Smooth muscle cell (in vitro differentiated cells): ENCODE measurements around the gene MAGOHB. TPM values are rescaled to one million over a fixed set of nuclear protein-coding genes. Genes with fewer than 3 reads are reported as not detected.
"Not testable (repeated sequence)": the region's sequence is repeated elsewhere in the genome, so short reads cannot be mapped to it uniquely, and the experiment has no call there.

ENCODE experiments used
- DNase-seq: peaks from one replicate; lab custom pipeline; 2025; ENCODE audit not compliant: unreplicated experiment; lab: John Stamatoyannopoulos, UW
- H2AFZ ChIP-seq: fragments of 200-600 bp; sonication (generic); 2 replicates; pipeline ENCODE4 v1.6.0; 2016; ENCODE audit warnings: antibody characterized with exemption, low read depth, mild to moderate bottlenecking
- H3F3A ChIP-seq: fragments of 200-600 bp; sonication (generic); 2 replicates; pipeline ENCODE4 v1.6.0; 2017; ENCODE audit warnings: antibody characterized with exemption, low read depth
- H3K27ac ChIP-seq: fragments of 200-600 bp; sonication (generic); 2 replicates; pipeline ENCODE4 v1.5.1; 2016; ENCODE audit warnings: low read depth, mild to moderate bottlenecking
- H3K27me3 ChIP-seq: fragments of 200-600 bp; sonication (generic); 2 replicates; pipeline ENCODE4 v1.6.1; 2016; ENCODE audit warnings: low read depth, mild to moderate bottlenecking
- H3K36me3 ChIP-seq: fragments of 200-600 bp; sonication (generic); 2 replicates; pipeline ENCODE4 v1.5.1; 2016; ENCODE audit warnings: low read depth
- H3K4me1 ChIP-seq: fragments of 200-600 bp; sonication (generic); 2 replicates; pipeline ENCODE4 v1.5.1; 2016; ENCODE audit warnings: low read depth
- H3K4me2 ChIP-seq: fragments of 200-600 bp; sonication (generic); 2 replicates; pipeline ENCODE4 v1.6.0; 2016; ENCODE audit warnings: mild to moderate bottlenecking
- H3K4me3 ChIP-seq: fragments of 200-600 bp; sonication (generic); 2 replicates; pipeline ENCODE4 v1.5.1; 2016; ENCODE audit warnings: mild to moderate bottlenecking
- H3K79me2 ChIP-seq: fragments of 200-600 bp; sonication (generic); 2 replicates; pipeline ENCODE4 v1.6.0; 2016; ENCODE audit warnings: low read depth, mild to moderate bottlenecking
- H3K9ac ChIP-seq: fragments of 200-600 bp; sonication (generic); 2 replicates; pipeline ENCODE4 v1.6.0; 2016; ENCODE audit warnings: low read depth
- H3K9me3 ChIP-seq: fragments of 200-600 bp; sonication (generic); replicated peaks from 2 replicates; pipeline ENCODE4 v1.5.1; 2016; ENCODE audit warnings: low read depth
- H4K20me1 ChIP-seq: fragments of 200-600 bp; sonication (generic); 2 replicates; pipeline ENCODE4 v1.6.0; 2016; ENCODE audit warnings: low read depth
- WGBS: methylation state at CpG from one replicate; pipeline ENCODE4 v1.1.7; 2016; ENCODE audit warnings: low lambda C conversion rate; 5-methylcytosine and 5-hydroxymethylcytosine counted together
- polyA plus RNA-seq: library from polyadenylated mRNA; unstranded; fragments of >200 nt; fragmentation: Nextera tagmentation; extraction: Ambion mirVana; gene quantifications from 2 replicates; pipeline ENCODE4 v1.2.1, GENCODE V29; 2016
- total RNA-seq: library from RNA; depleted of rRNA; stranded (reverse); fragments of >200 nt; gene quantifications from 2 replicates; pipeline ENCODE4 v1.2.3, GENCODE V29; 2014
- TF ChIP-seq, protein P1 (sequence below): fragments of 200-600 bp; sonication (generic); IDR thresholded peaks from 2 replicates; pipeline ENCODE4 v1.5.1; 2017; ENCODE audit warnings: borderline replicate concordance, mild to moderate bottlenecking, antibody characterized with exemption; ENCODE audit not compliant: insufficient read depth, poor library complexity, severe bottlenecking

The MAGOHB gene
- total RNA-seq: 24.0 and 40.1 TPM in 2 replicates
- 62.2 and 68.4 TPM in 2 replicates for polyA plus RNA-seq

DNA sequence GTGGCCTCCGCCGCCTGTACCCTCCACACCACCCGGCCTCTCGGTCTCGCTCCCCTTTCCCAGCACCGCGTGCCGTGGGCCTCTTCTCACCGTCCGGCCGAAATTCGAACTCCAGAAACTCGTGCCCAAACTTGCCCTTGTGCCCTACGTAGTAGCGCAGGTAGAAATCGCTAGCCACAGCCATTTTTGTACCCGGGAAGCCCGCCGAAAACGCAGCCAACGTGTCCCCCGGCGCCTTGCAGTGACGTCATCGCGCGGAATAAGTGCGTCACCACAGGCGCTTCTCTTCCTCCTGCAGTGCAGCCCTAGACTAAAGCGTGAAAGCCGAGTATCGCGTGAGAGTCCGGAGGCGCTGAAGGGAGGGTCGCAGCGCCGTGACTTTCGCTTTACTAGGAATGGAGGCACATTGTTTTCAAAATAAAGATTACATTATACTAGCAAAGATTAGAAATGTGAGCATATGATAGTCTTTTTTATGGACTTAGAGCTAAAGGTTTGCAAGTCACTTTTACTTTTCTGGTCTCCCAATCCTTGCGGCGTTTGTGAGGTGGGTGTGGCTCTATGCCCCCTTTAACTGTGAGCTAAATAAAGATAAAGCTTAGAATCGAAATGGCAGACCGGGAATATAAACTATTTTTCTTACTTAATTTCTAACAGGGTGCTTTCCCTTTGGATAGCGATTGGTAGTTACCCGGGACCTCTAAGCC, at the start of gene MAGOHB:
TSS of gene MAGOHB (minus strand) at position 261 of the 707 bp plus-strand sequence. CDS start at position 184, 77 bp downstream.
- Histone ChIP-seq H3F3A (no peaks in the 10 kb centered on the region), H2AFZ (peak within 1 kb of the TSS; percentile 94)
- WGBS: under 1% methylated on average over 45 of the region's 45 CpGs

DNA sequence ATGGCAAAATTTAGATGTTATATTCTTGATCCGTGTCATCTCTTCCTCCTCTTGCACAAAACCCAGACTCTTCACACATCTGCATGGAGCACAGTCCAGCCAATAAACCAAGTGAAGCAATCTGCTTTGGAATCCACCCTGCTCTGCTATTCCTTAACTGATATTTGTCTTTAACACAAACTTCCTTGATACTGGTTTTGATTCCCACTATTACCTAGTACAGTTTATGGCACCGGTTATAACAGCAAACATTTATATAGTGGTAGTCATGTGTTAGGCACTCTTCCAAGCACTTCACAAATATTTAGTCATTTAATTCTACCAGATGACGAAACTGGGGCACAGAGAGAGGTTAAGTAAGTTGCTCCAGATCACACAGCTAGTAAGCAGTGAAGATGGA, 47.9 kb upstream of the MAGOHB start:
- Histone ChIP-seq H3K79me2 (no peaks in the 10 kb centered on the region), H3K4me1 (no peaks in the 10 kb centered on the region), H3F3A (no peaks in the 10 kb centered on the region), H2AFZ (no peak overlapping the region), H3K27ac (no peak overlapping the region), H3K4me2 (no peak overlapping the region), H3K27me3 (no peaks in the 10 kb centered on the region), H3K36me3 (no peaks in the 10 kb centered on the region), H4K20me1 (no peaks in the 10 kb centered on the region), H3K9ac (no peak overlapping the region), H3K9me3 (no peaks in the 10 kb centered on the region), H3K4me3 (no peak overlapping the region)
- WGBS: 90% methylated on average over 3 of the region's 3 CpGs
- TF ChIP-seq, protein P1, sequence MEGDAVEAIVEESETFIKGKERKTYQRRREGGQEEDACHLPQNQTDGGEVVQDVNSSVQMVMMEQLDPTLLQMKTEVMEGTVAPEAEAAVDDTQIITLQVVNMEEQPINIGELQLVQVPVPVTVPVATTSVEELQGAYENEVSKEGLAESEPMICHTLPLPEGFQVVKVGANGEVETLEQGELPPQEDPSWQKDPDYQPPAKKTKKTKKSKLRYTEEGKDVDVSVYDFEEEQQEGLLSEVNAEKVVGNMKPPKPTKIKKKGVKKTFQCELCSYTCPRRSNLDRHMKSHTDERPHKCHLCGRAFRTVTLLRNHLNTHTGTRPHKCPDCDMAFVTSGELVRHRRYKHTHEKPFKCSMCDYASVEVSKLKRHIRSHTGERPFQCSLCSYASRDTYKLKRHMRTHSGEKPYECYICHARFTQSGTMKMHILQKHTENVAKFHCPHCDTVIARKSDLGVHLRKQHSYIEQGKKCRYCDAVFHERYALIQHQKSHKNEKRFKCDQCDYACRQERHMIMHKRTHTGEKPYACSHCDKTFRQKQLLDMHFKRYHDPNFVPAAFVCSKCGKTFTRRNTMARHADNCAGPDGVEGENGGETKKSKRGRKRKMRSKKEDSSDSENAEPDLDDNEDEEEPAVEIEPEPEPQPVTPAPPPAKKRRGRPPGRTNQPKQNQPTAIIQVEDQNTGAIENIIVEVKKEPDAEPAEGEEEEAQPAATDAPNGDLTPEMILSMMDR: no peak
- no peak for DNase-seq

More for the DNA sequence above, at the start of gene MAGOHB:
- peak; percentile 91 for DNase-seq
- Histone ChIP-seq H3K27ac (peak within 1 kb of the TSS; percentile 92), H3K4me3 (peak within 1 kb of the TSS; percentile 92), H3K4me1 (peaks cover 16% of the 10 kb centered on the region), H3K9me3 (no peaks in the 10 kb centered on the region), H3K79me2 (peaks cover 20% of the 10 kb centered on the region), H3K36me3 (peaks cover 13% of the 10 kb centered on the region), H3K9ac (peak within 1 kb of the TSS; percentile 97), H3K27me3 (no peaks in the 10 kb centered on the region), H4K20me1 (no peaks in the 10 kb centered on the region), H3K4me2 (peak within 1 kb of the TSS; percentile 99)
- TF ChIP-seq, protein P1: no peak

DNA sequence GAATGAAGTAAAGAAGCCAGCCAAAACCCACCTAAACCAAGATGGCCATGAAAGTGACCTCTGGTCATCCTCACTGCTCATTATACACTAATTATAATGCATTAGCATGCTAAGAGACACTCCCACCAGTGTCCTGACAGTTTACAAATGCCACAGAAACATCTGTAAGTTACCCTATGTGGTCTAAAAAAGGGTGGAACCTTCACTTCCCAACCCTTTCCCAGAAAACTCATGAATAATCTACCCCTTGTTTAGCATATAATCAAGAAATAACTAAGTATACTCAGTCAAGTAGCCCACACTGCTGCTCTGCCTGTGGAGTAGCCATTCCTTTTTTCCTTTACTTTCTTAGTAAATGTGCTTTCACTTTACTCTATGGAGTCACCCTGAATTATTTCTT, 40.6 kb upstream of the MAGOHB start:
- TF ChIP-seq, protein P1: no peak
- no peak for DNase-seq
- Histone ChIP-seq H3K79me2 (no peaks in the 10 kb centered on the region), H3K27ac (no peak overlapping the region), H2AFZ (no peak overlapping the region), H3K4me1 (no peaks in the 10 kb centered on the region), H3F3A (no peaks in the 10 kb centered on the region), H3K4me3 (no peak overlapping the region), H4K20me1 (no peaks in the 10 kb centered on the region), H3K27me3 (no peaks in the 10 kb centered on the region), H3K9ac (no peak overlapping the region), H3K4me2 (no peak overlapping the region), H3K36me3 (no peaks in the 10 kb centered on the region), H3K9me3 (no peaks in the 10 kb centered on the region)

DNA sequence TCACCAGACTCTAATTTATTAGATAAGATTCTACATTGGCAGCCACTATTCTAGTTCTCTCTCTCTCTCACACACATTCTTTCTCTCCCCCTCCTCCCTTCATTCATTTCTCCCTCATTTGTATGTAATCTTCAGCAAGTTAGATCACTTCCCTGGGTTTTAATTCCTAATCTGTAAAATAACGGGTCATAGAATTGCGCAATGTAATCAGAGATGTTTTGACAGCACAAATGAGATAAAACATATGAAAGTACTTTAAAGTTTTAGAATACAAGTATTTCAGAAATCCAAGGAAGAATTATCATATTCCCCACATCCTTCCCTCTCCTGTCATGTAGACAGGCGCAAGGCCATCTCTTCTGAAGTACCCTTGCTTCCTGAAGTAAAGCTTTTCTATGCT, 38.8 kb upstream of the MAGOHB start:
- no peak overlapping the region for H3K4me2 ChIP-seq
- no peaks in the 10 kb centered on the region for H3K4me1 ChIP-seq
- H3K9ac ChIP-seq: no peak overlapping the region
- H3F3A ChIP-seq: no peaks in the 10 kb centered on the region
- no peak overlapping the region for H2AFZ ChIP-seq
- H4K20me1 ChIP-seq: no peaks in the 10 kb centered on the region
- H3K27me3 ChIP-seq: no peaks in the 10 kb centered on the region
- TF ChIP-seq, protein P1: no peak
- H3K27ac ChIP-seq: no peak overlapping the region
- no peaks in the 10 kb centered on the region for H3K9me3 ChIP-seq
- H3K36me3 ChIP-seq: no peaks in the 10 kb centered on the region
- H3K4me3 ChIP-seq: no peak overlapping the region
- WGBS: 79% methylated on average over 3 of the region's 3 CpGs
- no peak for DNase-seq
- no peaks in the 10 kb centered on the region for H3K79me2 ChIP-seq

DNA sequence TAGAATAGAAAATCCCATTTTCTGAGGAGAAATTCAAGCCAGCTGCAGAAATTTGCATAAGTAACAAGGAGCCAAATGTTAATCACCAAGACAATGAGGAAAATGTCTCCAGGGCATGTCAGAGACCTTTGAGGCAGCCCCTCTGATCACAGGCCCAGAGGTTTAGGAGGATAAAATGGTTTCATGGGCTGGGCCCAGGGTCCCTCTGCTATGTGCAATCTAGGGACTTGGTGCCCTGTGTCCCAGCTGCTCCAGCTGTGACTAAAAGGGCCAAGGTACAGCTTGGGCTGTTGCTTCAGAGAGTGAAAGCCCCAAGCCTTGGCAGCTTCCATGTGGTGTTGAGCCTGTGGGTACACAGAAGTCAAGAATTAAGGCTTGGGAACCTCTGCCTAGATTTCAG, 33.2 kb upstream of the MAGOHB start:
- H3K4me2 ChIP-seq, H3K9me3 ChIP-seq, H4K20me1 ChIP-seq, H3K79me2 ChIP-seq, H3K9ac ChIP-seq, DNase-seq, H2AFZ ChIP-seq, H3K4me1 ChIP-seq, H3K4me3 ChIP-seq, H3K36me3 ChIP-seq, H3F3A ChIP-seq, H3K27me3 ChIP-seq, H3K27ac ChIP-seq: not testable (repeated sequence)
